ENCODE results near the gene GTF2E1. TPM values are rescaled to one million over a fixed set of nuclear protein-coding genes. Genes with fewer than 3 reads are reported as not detected.

The GTF2E1 gene
- total RNA-seq, 1 donor from 2014 or later: 31.6 TPM

GRCh38 chr3:120820748-120821147, 78.2 kb downstream of the GTF2E1 start:
- no peak for TF ChIP-seq EZH2 (IDR thresholded peaks at IDR 0.05; ENCODE audit: insufficient read depth, low read length)
- no peak for TF ChIP-seq CTCF (IDR thresholded peaks at IDR 0.05; ENCODE audit: insufficient read depth, low read depth, low read length)
- Mint-ChIP-seq H3K9me3 (ENCODE audit: unreplicated experiment) (no peaks in the 10 kb centered on the region), H3K4me1 (ENCODE audit: low read depth, unreplicated experiment) (peaks cover 14% of the 10 kb centered on the region), H3K27me3 (ENCODE audit: low read depth, unreplicated experiment) (peaks cover 7% of the 10 kb centered on the region), H3K27ac (ENCODE audit: unreplicated experiment) (no peak overlapping the region), H3K4me3 (ENCODE audit: unreplicated experiment) (no peak overlapping the region), H3K36me3 (ENCODE audit: low read depth, unreplicated experiment) (no peaks in the 10 kb centered on the region)
- Histone ChIP-seq H3K4me1 (ENCODE audit: insufficient read depth, low read length) (no peaks in the 10 kb centered on the region), H2AFZ (ENCODE audit: low read depth, low read length) (no peak overlapping the region), H3K4me2 (ENCODE audit: low read length) (no peak overlapping the region), H3K27ac (ENCODE audit: low read depth, low read length) (no peak overlapping the region), H3K4me3 (ENCODE audit: insufficient read depth, low read depth, low read length) (no peak overlapping the region), H3K9ac (ENCODE audit: low read length) (no peak overlapping the region), H3K79me2 (ENCODE audit: insufficient read depth, low read length) (no peaks in the 10 kb centered on the region), H3K27me3 (ENCODE audit: insufficient read depth, low read length) (no peaks in the 10 kb centered on the region), H3K36me3 (ENCODE audit: insufficient read depth, low read length) (no peaks in the 10 kb centered on the region), H3K9me3 (ENCODE audit: insufficient read depth, low read depth, low read length) (no peaks in the 10 kb centered on the region), H4K20me1 (ENCODE audit: insufficient read depth, low read length) (no peaks in the 10 kb centered on the region)
- FAIRE-seq (no peak), DNase-seq (ENCODE audit: low read depth) (no peak)

DNA sequence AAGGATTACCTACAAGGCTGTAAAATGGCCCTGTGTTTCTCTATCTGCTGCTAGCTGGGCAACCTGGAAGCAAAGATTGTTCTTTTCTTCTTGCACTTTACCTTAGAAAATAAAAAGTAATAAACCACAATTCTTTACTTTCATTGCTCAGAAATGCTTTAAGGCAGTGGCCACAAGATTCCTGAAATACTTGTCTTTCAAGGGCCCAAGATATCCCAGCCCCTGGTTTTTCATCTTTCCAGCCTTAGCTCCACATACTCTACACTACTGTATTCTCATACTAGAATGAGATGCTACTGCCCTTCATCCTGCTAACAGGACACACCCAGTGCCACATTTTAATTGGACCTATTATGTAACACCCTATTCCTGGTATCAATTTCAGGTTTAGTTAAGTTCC, 78.9 kb downstream of the GTF2E1 start:
- Mint-ChIP-seq H3K4me1 (ENCODE audit: low read depth, unreplicated experiment) (peaks cover 14% of the 10 kb centered on the region), H3K4me3 (ENCODE audit: unreplicated experiment) (no peak overlapping the region), H3K27ac (ENCODE audit: unreplicated experiment) (no peak overlapping the region), H3K9me3 (ENCODE audit: unreplicated experiment) (no peaks in the 10 kb centered on the region), H3K36me3 (ENCODE audit: low read depth, unreplicated experiment) (no peaks in the 10 kb centered on the region), H3K27me3 (ENCODE audit: low read depth, unreplicated experiment) (peaks cover 5% of the 10 kb centered on the region)
- TF ChIP-seq EZH2 (IDR thresholded peaks at IDR 0.05; ENCODE audit: insufficient read depth, low read length) (no peak), CTCF (IDR thresholded peaks at IDR 0.05; ENCODE audit: insufficient read depth, low read depth, low read length) (no peak)
- Histone ChIP-seq H3K4me2 (ENCODE audit: low read length) (no peak overlapping the region), H3K9me3 (ENCODE audit: insufficient read depth, low read depth, low read length) (no peaks in the 10 kb centered on the region), H3K79me2 (ENCODE audit: insufficient read depth, low read length) (no peaks in the 10 kb centered on the region), H2AFZ (ENCODE audit: low read depth, low read length) (no peak overlapping the region), H3K4me3 (ENCODE audit: insufficient read depth, low read depth, low read length) (no peak overlapping the region), H3K4me1 (ENCODE audit: insufficient read depth, low read length) (no peaks in the 10 kb centered on the region), H4K20me1 (ENCODE audit: insufficient read depth, low read length) (no peaks in the 10 kb centered on the region), H3K36me3 (ENCODE audit: insufficient read depth, low read length) (no peaks in the 10 kb centered on the region), H3K27me3 (ENCODE audit: insufficient read depth, low read length) (no peaks in the 10 kb centered on the region), H3K27ac (ENCODE audit: low read depth, low read length) (no peak overlapping the region), H3K9ac (ENCODE audit: low read length) (no peak overlapping the region)
- no peak for FAIRE-seq
- peak; percentile 36 for DNase-seq (ENCODE audit: low read depth)

- Histone ChIP-seq H3K4me1 (ENCODE audit: insufficient read depth, low read length) (no peaks in the 10 kb centered on the region), H3K27ac (ENCODE audit: low read depth, low read length) (no peak overlapping the region), H2AFZ (ENCODE audit: low read depth, low read length) (no peak overlapping the region), H3K4me2 (ENCODE audit: low read length) (no peak overlapping the region), H3K36me3 (ENCODE audit: insufficient read depth, low read length) (no peaks in the 10 kb centered on the region), H4K20me1 (ENCODE audit: insufficient read depth, low read length) (no peaks in the 10 kb centered on the region), H3K9me3 (ENCODE audit: insufficient read depth, low read depth, low read length) (no peaks in the 10 kb centered on the region), H3K9ac (ENCODE audit: low read length) (no peak overlapping the region), H3K79me2 (ENCODE audit: insufficient read depth, low read length) (no peaks in the 10 kb centered on the region), H3K27me3 (ENCODE audit: insufficient read depth, low read length) (no peaks in the 10 kb centered on the region), H3K4me3 (ENCODE audit: insufficient read depth, low read depth, low read length) (no peak overlapping the region)
- H3K9me3 Mint-ChIP-seq (ENCODE audit: unreplicated experiment): no peaks in the 10 kb centered on the region
- TF ChIP-seq CTCF (IDR thresholded peaks at IDR 0.05; ENCODE audit: insufficient read depth, low read depth, low read length) (no peak), EZH2 (IDR thresholded peaks at IDR 0.05; ENCODE audit: insufficient read depth, low read length) (no peak)
- peaks cover 14% of the 10 kb centered on the region for H3K4me1 Mint-ChIP-seq (ENCODE audit: low read depth, unreplicated experiment)
- peak overlapping the region; percentile 21 for H3K27ac Mint-ChIP-seq (ENCODE audit: unreplicated experiment)
- H3K4me3 Mint-ChIP-seq (ENCODE audit: unreplicated experiment): no peak overlapping the region
- DNase-seq (ENCODE audit: low read depth) (peak; percentile 12), FAIRE-seq (peak; percentile 49)
- H3K27me3 Mint-ChIP-seq (ENCODE audit: low read depth, unreplicated experiment): no peaks in the 10 kb centered on the region
- H3K36me3 Mint-ChIP-seq (ENCODE audit: low read depth, unreplicated experiment): no peaks in the 10 kb centered on the region
Observed at GRCh38 chr3:120823156-120823555, 80.6 kb downstream of the GTF2E1 start.
